Activated naive CD8-positive, alpha-beta T cell treated with anti-CD3 and anti-CD28 coated beads for 36 hours (primary cell): ENCODE measurements around the gene PATL2. TPM values are rescaled to one million over a fixed set of nuclear protein-coding genes. Genes with fewer than 3 reads are reported as not detected.

Source experiments
- total RNA-seq, 2 experiments: library from RNA; stranded (reverse); gene quantifications; one replicate each; pipeline ENCODE4 v1.2.3, GENCODE V29; 2021

PATL2 gene
- total RNA-seq, 2 experiments from 2014 or later = 7.0 to 8.6 TPM

Other genes starting within 250 kb of the PATL2 start
- gene EIF3J, start 174.2 kb downstream of the PATL2 start, total RNA-seq = 100 to 1,000 TPM; 187 to 194 TPM
- 10 to 100 TPM; 47.6 to 51.5 TPM for gene SPG11, start 47.7 kb downstream of the PATL2 start, total RNA-seq
- 1,000 to 10,000 TPM; 3,772 to 3,785 TPM for gene B2M, start 194 bp upstream of the PATL2 start, total RNA-seq
- gene TRIM69, start 25.2 kb upstream of the PATL2 start, total RNA-seq = 10 to 100 TPM; 70.6 to 71.0 TPM
- not detected for gene TERB2, start 245.4 kb upstream of the PATL2 start, total RNA-seq